Activated T-helper 1 cell treated with anti-CD3 and anti-CD28 coated beads, Interleukin-2, amount 50 U/mL, for 16 hours (primary cell): ENCODE results near the gene SRP72.
"Not testable (repeated sequence)": the region's sequence is repeated elsewhere in the genome, so short reads cannot be mapped to it uniquely, and the experiment has no call there.

Source experiments
- DNase-seq, 2 donors: peaks; one replicate each; pipeline ENCODE4 v3.0.0-alpha.2; 2020; ENCODE audit warnings: low read depth in 1 of 2, low spot score in 1 of 2

The SRP72 gene

GRCh38 chr4:56465599-56466295, 1.7 kb upstream of the SRP72 start:
- DNase-seq, result no peak

- not testable (repeated sequence) for DNase-seq
These were observed 1.1 kb upstream of the SRP72 start for GRCh38 chr4:56466296-56466761.

- no peak for DNase-seq
These were observed 520 bp upstream of the SRP72 start for GRCh38 chr4:56466910-56467283.

GRCh38 chr4:56468097-56468422, 643 bp downstream of the SRP72 start:
- DNase-seq, result no peak

GRCh38 chr4:56469489-56470210, 2.2 kb downstream of the SRP72 start:
- DNase-seq, result no peak

GRCh38 chr4:56475917-56476316, 8.5 kb downstream of the SRP72 start:
- no peak for DNase-seq

GRCh38 chr4:56477192-56477702, 9.8 kb downstream of the SRP72 start:
- DNase-seq, result no peak

GRCh38 chr4:56480691-56481090, 13.3 kb downstream of the SRP72 start:
- DNase-seq, result no peak

GRCh38 chr4:56496241-56496640, 28.8 kb downstream of the SRP72 start:
- DNase-seq, result no peak

- peak; percentile 39 to 48 for DNase-seq
These were observed 38.1 kb downstream of the SRP72 start, which contains the start of gene ARL9 for GRCh38 chr4:56505269-56506130. TSS of gene ARL9 (plus strand) at chr4:56505791. CDS start at chr4:56505863, 72 bp downstream.

- DNase-seq, result no peak
These were observed 43.7 kb downstream of the SRP72 start for GRCh38 chr4:56511098-56511497.

GRCh38 chr4:56512166-56512565, 44.7 kb downstream of the SRP72 start:
- DNase-seq, result no peak

- no peak for DNase-seq
These were observed 46.1 kb downstream of the SRP72 start for GRCh38 chr4:56513517-56513916.

- DNase-seq, result peak; percentile 63 to 69
These were observed 63.1 kb downstream of the SRP72 start for GRCh38 chr4:56530269-56531148.

GRCh38 chr4:56531149-56531770, 63.8 kb downstream of the SRP72 start:
- no peak for DNase-seq

- DNase-seq, result no peak
These were observed 64.4 kb downstream of the SRP72 start for GRCh38 chr4:56531823-56532222.

- no peak for DNase-seq
These were observed 64.8 kb downstream of the SRP72 start for GRCh38 chr4:56532239-56532638.

GRCh38 chr4:56535915-56536314, 68.5 kb downstream of the SRP72 start:
- no peak for DNase-seq

- DNase-seq, result no peak
These were observed 69.7 kb downstream of the SRP72 start for GRCh38 chr4:56537147-56537546.

GRCh38 chr4:56540826-56541225, 73.4 kb downstream of the SRP72 start:
- DNase-seq, result no peak
